HG03439 (cell line): ENCODE measurements around the gene FBRSL1.

Source experiments
- ATAC-seq: cut with Tn5 transposase; IDR thresholded peaks from one replicate; pipeline ENCODE4 v1.9.1; 2021; ENCODE audit warnings: mild to moderate bottlenecking, moderate library complexity; ENCODE audit not compliant: unreplicated experiment

The FBRSL1 gene

GRCh38 chr12:132482771-132483170 lies 7.2 kb upstream of the FBRSL1 start:
- no peak for ATAC-seq

GRCh38 chr12:132483208-132483607 lies 6.7 kb upstream of the FBRSL1 start:
- ATAC-seq = no peak

DNA sequence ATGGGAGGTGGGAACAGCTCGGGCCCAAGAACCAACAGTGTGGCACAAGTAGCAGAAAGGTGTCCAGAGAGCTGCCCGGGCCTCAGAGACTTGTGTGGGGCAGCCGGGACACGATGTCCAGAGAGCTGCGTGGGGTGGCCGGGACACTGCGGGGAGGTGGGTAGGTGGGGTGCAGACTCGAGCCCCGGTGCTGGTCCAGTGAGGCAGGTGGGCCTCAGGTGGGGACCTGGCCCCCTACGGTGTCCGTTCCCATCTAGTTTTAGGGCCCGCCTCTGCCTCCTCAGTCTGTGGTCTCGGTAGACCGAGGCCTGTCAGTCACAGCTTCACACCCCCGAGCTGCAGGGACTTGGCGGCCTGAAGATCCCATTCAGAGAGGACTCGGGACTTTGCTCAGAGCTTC lies 6.3 kb upstream of the FBRSL1 start:
- ATAC-seq = no peak

DNA sequence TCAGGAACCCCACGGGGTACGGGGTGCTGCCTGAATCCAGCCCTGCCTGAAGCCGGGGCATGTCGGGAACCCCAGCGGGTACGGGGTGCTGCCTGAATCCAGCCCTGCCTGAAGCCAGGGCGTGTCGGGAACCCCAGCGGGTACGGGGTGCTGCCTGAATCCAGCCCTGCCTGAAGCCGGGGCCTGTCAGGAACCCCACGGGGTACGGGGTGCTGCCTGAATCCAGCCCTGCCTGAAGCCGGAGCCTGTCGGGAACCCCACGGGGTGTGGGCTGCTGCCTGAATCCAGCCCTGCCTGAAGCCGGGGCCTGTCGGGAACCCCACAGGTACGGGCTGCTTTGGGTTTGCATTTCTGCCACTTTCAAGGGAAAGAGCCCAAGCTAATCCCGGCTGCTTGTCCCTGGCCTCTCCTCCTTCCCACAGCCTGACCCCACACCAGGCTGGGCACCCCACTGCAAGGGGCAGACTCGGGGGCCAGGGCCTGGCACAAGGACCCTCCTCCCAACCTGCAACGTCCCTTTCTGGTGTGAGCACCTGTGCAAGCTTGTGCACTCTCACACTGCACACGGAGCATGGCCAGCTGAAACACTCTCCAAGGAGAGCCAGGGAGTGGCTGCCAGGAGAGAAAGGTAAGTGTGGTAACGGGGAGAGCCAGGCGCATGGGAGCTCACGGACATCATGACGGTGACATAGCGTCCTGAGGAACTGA lies 5.6 kb upstream of the FBRSL1 start:
- ATAC-seq = no peak

DNA sequence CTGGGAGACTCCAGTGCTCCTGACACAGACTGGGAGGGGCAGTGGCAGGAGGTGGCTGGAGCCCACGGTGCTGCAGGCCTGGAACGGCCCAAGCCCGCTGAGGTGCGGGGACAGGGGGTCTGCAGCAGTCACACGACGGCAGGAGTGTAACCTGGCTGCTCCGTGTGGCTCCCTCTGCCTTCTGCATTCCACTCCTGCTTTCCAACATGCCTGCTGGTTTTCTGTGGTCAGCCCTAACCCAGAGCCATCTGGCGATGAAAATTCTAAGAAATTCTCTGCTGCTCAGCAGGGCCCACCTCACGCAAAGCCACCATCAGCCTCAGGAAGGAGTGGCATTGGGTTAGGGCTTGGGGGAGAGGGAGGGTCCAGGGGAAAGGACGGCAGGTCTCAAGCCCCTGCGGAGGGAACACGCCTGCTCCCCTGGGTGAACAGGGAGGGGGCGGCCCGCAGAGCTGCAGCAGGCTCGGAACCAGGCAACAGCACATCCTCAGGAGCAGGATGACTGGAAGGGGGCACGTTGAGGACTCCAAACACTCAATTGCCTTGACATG lies 5.0 kb upstream of the FBRSL1 start:
- ATAC-seq = no peak

- no peak for ATAC-seq
These were observed 4.3 kb upstream of the FBRSL1 start for GRCh38 chr12:132485619-132486018.

- ATAC-seq = no peak
These were observed 3.8 kb upstream of the FBRSL1 start for GRCh38 chr12:132486168-132486567.

DNA sequence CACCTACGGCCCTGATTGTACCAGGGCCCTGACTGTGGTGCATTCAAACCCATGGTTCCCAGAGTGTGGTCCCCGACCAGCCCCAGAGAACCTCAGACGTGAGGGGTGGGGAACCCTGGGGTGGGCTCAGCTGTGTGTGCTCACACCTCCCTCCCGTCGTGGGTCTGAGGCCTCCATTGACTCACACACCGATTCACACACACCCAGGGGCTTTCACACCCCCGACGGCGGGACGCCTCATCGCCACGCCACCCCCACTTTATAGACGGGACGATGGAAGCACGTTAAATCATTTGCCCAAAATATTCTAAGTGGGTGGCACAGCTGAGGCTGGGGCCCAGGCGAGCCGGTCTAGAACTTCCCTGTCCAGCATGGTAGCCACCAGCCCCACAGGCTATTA lies 3.4 kb upstream of the FBRSL1 start:
- no peak for ATAC-seq

GRCh38 chr12:132487311-132487741 lies 2.6 kb upstream of the FBRSL1 start:
- ATAC-seq = no peak

GRCh38 chr12:132488127-132489077 lies 1.5 kb upstream of the FBRSL1 start:
- no peak for ATAC-seq

GRCh38 chr12:132489078-132489601 lies 811 bp upstream of the FBRSL1 start:
- no peak for ATAC-seq

GRCh38 chr12:132490422-132491137 lies 629 bp downstream of the FBRSL1 start:
- ATAC-seq = no peak

GRCh38 chr12:132491138-132491663 lies 1.2 kb downstream of the FBRSL1 start:
- no peak for ATAC-seq

DNA sequence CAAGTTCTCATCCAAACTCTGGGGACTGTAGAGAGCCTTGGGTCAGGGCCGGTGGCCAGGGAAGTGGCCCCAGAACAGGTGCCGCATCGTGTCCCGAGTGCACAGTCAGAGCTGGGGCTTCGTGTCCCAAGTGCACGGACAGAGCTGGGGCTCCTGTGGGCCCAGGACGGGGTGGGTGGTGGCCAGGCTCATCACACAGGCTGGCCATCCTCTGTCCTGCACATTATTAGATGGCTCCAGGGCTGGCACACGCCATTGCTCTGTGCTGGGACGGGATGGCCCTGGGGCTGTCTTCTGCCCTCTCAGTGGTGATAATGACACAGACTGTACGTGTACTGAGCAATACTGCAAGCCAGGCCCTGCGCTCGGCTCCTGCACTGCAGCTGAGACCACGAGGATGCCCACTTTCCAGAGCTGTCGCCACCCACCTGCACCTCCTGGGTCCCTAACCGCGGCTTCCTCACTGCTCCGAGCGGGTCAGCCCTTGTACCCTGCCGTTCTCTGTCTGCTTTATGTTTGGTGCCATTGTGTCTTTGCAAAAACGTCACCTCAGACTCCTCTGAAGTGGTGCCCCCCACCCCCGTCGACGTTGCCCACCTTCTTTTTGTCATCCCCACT lies 1.9 kb downstream of the FBRSL1 start:
- ATAC-seq = no peak

DNA sequence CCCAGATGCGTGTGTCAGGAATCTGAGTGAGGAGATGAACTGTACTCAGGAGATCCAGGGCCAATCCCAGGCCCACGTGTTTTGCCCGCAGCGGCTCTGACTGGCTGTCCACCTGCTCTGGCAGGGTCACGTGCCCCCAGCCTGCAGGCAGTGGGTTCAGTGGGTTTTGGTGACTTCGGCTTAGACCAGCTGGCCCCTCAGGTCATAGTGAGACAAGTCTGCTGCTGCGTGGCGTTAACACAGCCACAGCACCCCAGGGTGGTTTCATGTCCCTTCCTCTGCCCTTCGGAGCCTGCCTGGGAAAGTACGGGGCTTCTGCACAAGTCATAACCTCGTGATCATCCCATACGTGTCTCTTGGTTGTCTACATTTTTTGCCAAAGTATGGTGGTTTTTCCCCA lies 2.6 kb downstream of the FBRSL1 start:
- no peak for ATAC-seq

DNA sequence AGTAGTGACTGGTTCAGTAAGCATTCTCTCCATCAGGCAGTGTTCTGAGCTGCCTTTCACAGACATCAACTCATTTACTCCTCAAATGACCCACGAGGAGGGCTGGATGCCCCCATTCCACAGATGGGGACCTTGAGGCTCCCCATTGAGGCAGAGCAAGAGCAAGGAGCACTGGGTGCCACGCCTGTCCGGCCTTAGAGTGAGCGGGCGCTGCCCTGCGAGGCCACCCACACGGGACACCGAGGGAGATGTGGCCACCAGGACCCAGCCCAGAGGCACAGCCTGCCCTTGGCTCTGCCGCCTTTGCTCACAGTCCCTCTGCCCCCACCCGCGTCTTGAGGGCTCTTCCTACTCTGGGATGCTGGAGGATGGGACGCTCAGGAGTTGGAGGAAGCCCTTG lies 3.0 kb downstream of the FBRSL1 start:
- ATAC-seq = no peak

- ATAC-seq = no peak
These were observed 3.7 kb downstream of the FBRSL1 start for GRCh38 chr12:132493482-132494178.

GRCh38 chr12:132494294-132495164 lies 4.6 kb downstream of the FBRSL1 start:
- no peak for ATAC-seq

DNA sequence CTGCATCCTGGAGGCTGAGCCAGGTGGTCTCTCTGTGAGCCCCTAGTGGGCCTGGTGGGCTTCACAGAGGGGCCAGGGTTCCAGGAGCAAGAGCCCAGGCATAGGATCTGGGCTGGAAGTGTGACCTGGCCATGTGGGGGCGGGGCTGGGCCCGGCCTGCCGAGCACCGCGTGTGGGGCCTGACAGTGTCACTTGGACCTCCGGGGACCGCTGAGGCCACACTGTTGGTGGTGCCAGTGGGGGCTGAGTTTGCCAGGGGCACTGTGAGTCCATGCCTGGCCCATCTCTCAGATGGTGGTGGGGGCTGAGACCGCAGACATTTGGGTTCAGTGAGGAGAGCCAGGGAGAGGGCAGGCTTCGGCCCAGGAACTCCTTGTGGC lies 5.2 kb downstream of the FBRSL1 start:
- ATAC-seq = no peak
